Activated CD8-positive, alpha-beta memory T cell treated with anti-CD3 and anti-CD28 coated beads, Interleukin-2, amount 50 U/mL, for 24 hours (primary cell): ENCODE measurements around the gene RNF7.
A peak's percentile ranks its signal among the peaks of the same experiment; 100 is the strongest.
"Not testable (repeated sequence)": the region's sequence is repeated elsewhere in the genome, so short reads cannot be mapped to it uniquely, and the experiment has no call there.

Source experiments
- DNase-seq: peaks from one replicate; pipeline ENCODE4 v3.0.0-alpha.2; 2020; ENCODE audit errors: extremely low read depth

RNF7 gene

GRCh38 chr3:141782386-141782932, 44.4 kb downstream of the RNF7 start:
- no peak for DNase-seq

GRCh38 chr3:141783632-141784031, 45.5 kb downstream of the RNF7 start:
- no peak for DNase-seq

- no peak for DNase-seq
These were observed 46.0 kb downstream of the RNF7 start for GRCh38 chr3:141784096-141784495.

GRCh38 chr3:141784531-141784930, 46.4 kb downstream of the RNF7 start:
- DNase-seq, result no peak

GRCh38 chr3:141788149-141788548, 50.1 kb downstream of the RNF7 start:
- no peak for DNase-seq

- not testable (repeated sequence) for DNase-seq
These were observed 50.7 kb downstream of the RNF7 start for GRCh38 chr3:141788750-141789149.

- DNase-seq, result no peak
These were observed 51.2 kb downstream of the RNF7 start for GRCh38 chr3:141789281-141789680.

- DNase-seq, result no peak
These were observed 52.1 kb downstream of the RNF7 start for GRCh38 chr3:141790171-141790570.

GRCh38 chr3:141792495-141792894, 54.4 kb downstream of the RNF7 start:
- no peak for DNase-seq

- no peak for DNase-seq
These were observed 55.6 kb downstream of the RNF7 start for GRCh38 chr3:141793476-141794260.

GRCh38 chr3:141795276-141795675, 57.2 kb downstream of the RNF7 start:
- DNase-seq, result no peak

- DNase-seq, result no peak
These were observed 57.6 kb downstream of the RNF7 start for GRCh38 chr3:141795741-141796080.

GRCh38 chr3:141796081-141796888, 58.2 kb downstream of the RNF7 start:
- DNase-seq, result peak; percentile 75
